ENCODE results near the gene CPZ. TPM values are rescaled to one million over a fixed set of nuclear protein-coding genes. Genes with fewer than 3 reads are reported as not detected.

The CPZ gene
- total and polyA plus RNA-seq, 2 experiments from 2014 or later, result 24.6 to 37.3 TPM

DNA sequence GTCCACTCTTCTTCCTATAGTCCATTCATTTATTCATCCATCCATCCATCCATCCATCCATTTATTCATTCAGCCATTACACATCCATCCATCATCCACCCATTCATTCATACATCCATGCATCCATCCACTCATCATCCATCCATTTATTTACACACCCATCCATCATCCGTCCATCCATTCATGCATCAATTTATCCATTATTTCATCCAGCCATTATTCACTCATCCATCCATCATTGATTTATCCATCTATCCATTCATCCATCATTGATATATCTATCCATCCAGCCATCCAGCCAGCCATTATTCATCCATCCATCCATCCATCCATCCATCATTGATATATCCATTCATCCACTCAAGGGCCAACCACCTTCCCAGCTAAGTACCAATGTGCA, 12.7 kb downstream of the CPZ start (continued):
- TF ChIP-seq, protein P1, sequence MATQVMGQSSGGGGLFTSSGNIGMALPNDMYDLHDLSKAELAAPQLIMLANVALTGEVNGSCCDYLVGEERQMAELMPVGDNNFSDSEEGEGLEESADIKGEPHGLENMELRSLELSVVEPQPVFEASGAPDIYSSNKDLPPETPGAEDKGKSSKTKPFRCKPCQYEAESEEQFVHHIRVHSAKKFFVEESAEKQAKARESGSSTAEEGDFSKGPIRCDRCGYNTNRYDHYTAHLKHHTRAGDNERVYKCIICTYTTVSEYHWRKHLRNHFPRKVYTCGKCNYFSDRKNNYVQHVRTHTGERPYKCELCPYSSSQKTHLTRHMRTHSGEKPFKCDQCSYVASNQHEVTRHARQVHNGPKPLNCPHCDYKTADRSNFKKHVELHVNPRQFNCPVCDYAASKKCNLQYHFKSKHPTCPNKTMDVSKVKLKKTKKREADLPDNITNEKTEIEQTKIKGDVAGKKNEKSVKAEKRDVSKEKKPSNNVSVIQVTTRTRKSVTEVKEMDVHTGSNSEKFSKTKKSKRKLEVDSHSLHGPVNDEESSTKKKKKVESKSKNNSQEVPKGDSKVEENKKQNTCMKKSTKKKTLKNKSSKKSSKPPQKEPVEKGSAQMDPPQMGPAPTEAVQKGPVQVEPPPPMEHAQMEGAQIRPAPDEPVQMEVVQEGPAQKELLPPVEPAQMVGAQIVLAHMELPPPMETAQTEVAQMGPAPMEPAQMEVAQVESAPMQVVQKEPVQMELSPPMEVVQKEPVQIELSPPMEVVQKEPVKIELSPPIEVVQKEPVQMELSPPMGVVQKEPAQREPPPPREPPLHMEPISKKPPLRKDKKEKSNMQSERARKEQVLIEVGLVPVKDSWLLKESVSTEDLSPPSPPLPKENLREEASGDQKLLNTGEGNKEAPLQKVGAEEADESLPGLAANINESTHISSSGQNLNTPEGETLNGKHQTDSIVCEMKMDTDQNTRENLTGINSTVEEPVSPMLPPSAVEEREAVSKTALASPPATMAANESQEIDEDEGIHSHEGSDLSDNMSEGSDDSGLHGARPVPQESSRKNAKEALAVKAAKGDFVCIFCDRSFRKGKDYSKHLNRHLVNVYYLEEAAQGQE (IDR thresholded peaks at IDR 0.05; ENCODE audit: unreplicated experiment), result no peak
- TF ChIP-seq EZH2phosphoT487 (IDR thresholded peaks at IDR 0.05; ENCODE audit: unreplicated experiment), result no peak

DNA sequence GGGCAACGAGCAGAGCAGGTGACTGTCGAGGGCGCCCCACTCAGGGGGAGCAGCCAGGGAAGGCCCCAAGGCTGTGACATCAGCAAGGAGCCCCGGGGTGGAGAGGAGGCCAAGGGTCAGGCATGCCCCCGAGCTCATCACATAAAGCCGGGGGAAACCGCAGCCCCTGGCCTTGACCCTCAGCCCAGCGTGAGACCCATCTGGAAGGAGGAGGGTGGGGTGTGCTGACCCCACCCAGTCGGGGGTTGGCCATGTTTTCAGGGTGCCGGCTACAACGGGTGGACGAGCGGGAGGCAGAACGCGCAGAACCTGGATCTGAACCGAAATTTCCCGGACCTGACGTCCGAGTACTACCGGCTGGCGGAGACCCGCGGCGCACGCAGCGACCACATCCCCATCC, 13.9 kb downstream of the CPZ start:
- DNase-seq (ENCODE audit: low spot score), result no peak
- Histone ChIP-seq H3F3A (replicated peaks; ENCODE audit: low read depth) (no peaks in the 10 kb centered on the region), H3K27ac (ENCODE audit: low read depth) (no peak overlapping the region), H3K9me2 (ENCODE audit: insufficient read depth) (no peaks in the 10 kb centered on the region), H3K27me3 (ENCODE audit: insufficient read depth) (no peaks in the 10 kb centered on the region), H3K79me2 (replicated peaks; ENCODE audit: insufficient read depth) (no peaks in the 10 kb centered on the region), H2AFZ (no peak overlapping the region), H3K4me2 (no peak overlapping the region), H4K20me1 (replicated peaks; ENCODE audit: insufficient read depth) (no peaks in the 10 kb centered on the region; the same call in 1 of the 2 replicates), H3K4me1 (ENCODE audit: insufficient read depth) (no peaks in the 10 kb centered on the region), H3K36me3 (ENCODE audit: insufficient read depth) (no peaks in the 10 kb centered on the region; the same call in 1 of the 2 replicates), H3K4me3 (no peak overlapping the region)
- TF ChIP-seq, protein P2, sequence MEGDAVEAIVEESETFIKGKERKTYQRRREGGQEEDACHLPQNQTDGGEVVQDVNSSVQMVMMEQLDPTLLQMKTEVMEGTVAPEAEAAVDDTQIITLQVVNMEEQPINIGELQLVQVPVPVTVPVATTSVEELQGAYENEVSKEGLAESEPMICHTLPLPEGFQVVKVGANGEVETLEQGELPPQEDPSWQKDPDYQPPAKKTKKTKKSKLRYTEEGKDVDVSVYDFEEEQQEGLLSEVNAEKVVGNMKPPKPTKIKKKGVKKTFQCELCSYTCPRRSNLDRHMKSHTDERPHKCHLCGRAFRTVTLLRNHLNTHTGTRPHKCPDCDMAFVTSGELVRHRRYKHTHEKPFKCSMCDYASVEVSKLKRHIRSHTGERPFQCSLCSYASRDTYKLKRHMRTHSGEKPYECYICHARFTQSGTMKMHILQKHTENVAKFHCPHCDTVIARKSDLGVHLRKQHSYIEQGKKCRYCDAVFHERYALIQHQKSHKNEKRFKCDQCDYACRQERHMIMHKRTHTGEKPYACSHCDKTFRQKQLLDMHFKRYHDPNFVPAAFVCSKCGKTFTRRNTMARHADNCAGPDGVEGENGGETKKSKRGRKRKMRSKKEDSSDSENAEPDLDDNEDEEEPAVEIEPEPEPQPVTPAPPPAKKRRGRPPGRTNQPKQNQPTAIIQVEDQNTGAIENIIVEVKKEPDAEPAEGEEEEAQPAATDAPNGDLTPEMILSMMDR (conservative IDR thresholded peaks at IDR 0.05; ENCODE audit: low read depth in 2 of 2), result no peak
- TF ChIP-seq, protein P3, sequence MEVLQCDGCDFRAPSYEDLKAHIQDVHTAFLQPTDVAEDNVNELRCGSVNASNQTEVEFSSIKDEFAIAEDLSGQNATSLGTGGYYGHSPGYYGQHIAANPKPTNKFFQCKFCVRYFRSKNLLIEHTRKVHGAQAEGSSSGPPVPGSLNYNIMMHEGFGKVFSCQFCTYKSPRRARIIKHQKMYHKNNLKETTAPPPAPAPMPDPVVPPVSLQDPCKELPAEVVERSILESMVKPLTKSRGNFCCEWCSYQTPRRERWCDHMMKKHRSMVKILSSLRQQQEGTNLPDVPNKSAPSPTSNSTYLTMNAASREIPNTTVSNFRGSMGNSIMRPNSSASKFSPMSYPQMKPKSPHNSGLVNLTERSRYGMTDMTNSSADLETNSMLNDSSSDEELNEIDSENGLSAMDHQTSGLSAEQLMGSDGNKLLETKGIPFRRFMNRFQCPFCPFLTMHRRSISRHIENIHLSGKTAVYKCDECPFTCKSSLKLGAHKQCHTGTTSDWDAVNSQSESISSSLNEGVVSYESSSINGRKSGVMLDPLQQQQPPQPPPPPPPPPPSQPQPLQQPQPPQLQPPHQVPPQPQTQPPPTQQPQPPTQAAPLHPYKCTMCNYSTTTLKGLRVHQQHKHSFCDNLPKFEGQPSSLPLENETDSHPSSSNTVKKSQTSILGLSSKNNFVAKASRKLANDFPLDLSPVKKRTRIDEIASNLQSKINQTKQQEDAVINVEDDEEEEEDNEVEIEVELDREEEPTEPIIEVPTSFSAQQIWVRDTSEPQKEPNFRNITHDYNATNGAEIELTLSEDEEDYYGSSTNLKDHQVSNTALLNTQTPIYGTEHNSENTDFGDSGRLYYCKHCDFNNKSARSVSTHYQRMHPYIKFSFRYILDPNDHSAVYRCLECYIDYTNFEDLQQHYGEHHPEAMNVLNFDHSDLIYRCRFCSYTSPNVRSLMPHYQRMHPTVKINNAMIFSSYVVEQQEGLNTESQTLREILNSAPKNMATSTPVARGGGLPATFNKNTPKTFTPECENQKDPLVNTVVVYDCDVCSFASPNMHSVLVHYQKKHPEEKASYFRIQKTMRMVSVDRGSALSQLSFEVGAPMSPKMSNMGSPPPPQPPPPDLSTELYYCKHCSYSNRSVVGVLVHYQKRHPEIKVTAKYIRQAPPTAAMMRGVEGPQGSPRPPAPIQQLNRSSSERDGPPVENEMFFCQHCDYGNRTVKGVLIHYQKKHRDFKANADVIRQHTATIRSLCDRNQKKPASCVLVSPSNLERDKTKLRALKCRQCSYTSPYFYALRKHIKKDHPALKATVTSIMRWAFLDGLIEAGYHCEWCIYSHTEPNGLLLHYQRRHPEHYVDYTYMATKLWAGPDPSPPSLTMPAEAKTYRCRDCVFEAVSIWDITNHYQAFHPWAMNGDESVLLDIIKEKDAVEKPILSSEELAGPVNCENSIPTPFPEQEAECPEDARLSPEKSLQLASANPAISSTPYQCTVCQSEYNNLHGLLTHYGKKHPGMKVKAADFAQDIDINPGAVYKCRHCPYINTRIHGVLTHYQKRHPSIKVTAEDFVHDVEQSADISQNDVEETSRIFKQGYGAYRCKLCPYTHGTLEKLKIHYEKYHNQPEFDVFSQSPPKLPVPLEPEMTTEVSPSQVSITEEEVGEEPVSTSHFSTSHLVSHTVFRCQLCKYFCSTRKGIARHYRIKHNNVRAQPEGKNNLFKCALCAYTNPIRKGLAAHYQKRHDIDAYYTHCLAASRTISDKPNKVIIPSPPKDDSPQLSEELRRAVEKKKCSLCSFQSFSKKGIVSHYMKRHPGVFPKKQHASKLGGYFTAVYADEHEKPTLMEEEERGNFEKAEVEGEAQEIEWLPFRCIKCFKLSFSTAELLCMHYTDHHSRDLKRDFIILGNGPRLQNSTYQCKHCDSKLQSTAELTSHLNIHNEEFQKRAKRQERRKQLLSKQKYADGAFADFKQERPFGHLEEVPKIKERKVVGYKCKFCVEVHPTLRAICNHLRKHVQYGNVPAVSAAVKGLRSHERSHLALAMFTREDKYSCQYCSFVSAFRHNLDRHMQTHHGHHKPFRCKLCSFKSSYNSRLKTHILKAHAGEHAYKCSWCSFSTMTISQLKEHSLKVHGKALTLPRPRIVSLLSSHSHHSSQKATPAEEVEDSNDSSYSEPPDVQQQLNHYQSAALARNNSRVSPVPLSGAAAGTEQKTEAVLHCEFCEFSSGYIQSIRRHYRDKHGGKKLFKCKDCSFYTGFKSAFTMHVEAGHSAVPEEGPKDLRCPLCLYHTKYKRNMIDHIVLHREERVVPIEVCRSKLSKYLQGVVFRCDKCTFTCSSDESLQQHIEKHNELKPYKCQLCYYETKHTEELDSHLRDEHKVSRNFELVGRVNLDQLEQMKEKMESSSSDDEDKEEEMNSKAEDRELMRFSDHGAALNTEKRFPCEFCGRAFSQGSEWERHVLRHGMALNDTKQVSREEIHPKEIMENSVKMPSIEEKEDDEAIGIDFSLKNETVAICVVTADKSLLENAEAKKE (CRISPR knock-in tag; IDR thresholded peaks at IDR 0.05), result no peak
- Mint-ChIP-seq H3K4me3 (no peak overlapping the region), H3K27me3 (ENCODE audit: insufficient read depth, low read depth, poor library complexity) (peaks cover 8% of the 10 kb centered on the region), H3K36me3 (ENCODE audit: low read depth) (peaks cover 9% of the 10 kb centered on the region), H3K9me3 (no peaks in the 10 kb centered on the region; the same call in 2 of the 3 replicates), H3K4me1 (peaks cover 6% of the 10 kb centered on the region; the same call in 2 of the 3 replicates), H3K27ac (no peak overlapping the region)
- no peak for ATAC-seq

All from GM23338 (cell line).